Liver (tissue), 9 donors: ENCODE results near the gene SMPDL3A. TPM values are rescaled to one million over a fixed set of nuclear protein-coding genes. Genes with fewer than 3 reads are reported as not detected.
A peak's percentile ranks its signal among the peaks of the same experiment; 100 is the strongest.
"Not testable (repeated sequence)": the region's sequence is repeated elsewhere in the genome, so short reads cannot be mapped to it uniquely, and the experiment has no call there.

Experiments
- DNase-seq: peaks from one replicate; pipeline ENCODE4 v3.0.0-alpha.2; 2017; ENCODE audit warnings: low spot score
- H3K27ac ChIP-seq, 2 donors: one replicate each; pipeline ENCODE4 v1.7.0; 2013; ENCODE audit warnings: inconsistent platforms in 2 of 2, low read length in 2 of 2, control low read depth in 1 of 2, low read depth in 1 of 2, mild to moderate bottlenecking in 1 of 2
- H3K27me3 ChIP-seq, 4 donors: one replicate each; pipeline versions ENCODE4 v1.6.1 to v1.7.0; 2013; ENCODE audit warnings: low read length in 3 of 4, inconsistent platforms in 1 of 4, mild to moderate bottlenecking in 1 of 4, moderate library complexity in 1 of 4; ENCODE audit not compliant: control insufficient read depth in 4 of 4, insufficient read depth in 4 of 4
- H3K36me3 ChIP-seq, 4 donors: one replicate each; pipeline versions ENCODE4 v1.6.1 to v1.7.0; 2013; ENCODE audit warnings: low read length in 3 of 4, mild to moderate bottlenecking in 3 of 4, low read depth in 1 of 4, moderate library complexity in 1 of 4; ENCODE audit not compliant: control insufficient read depth in 4 of 4, insufficient read depth in 3 of 4
- H3K4me1 ChIP-seq, 4 donors: one replicate each; pipeline versions ENCODE4 v1.6.1 to v1.7.0; 2013; ENCODE audit warnings: low read length in 3 of 4, mild to moderate bottlenecking in 3 of 4, moderate library complexity in 1 of 4; ENCODE audit not compliant: control insufficient read depth in 4 of 4, insufficient read depth in 4 of 4
- H3K4me3 ChIP-seq, 3 donors: one replicate each; pipeline versions ENCODE4 v1.6.1 to v1.7.0; 2013; ENCODE audit warnings: low read length in 3 of 3, control low read depth in 1 of 3, low read depth in 1 of 3, mild to moderate bottlenecking in 1 of 3
- H3K9ac ChIP-seq, 2 donors: one replicate each; pipeline ENCODE4 v1.7.0; 2013; ENCODE audit warnings: low read length in 2 of 2, mild to moderate bottlenecking in 2 of 2, moderate library complexity in 2 of 2, control low read depth in 1 of 2, low read depth in 1 of 2
- H3K9me3 ChIP-seq, 4 donors: one replicate each; pipeline versions ENCODE4 v1.6.1 to v1.7.0; 2013; ENCODE audit warnings: low read length in 3 of 4; ENCODE audit not compliant: control insufficient read depth in 4 of 4
- FOXA1 ChIP-seq: IDR thresholded peaks from 2 replicates; pipeline ENCODE4 v1.6.1; 2016; ENCODE audit warnings: antibody characterized with exemption
- NR2F2 ChIP-seq: IDR thresholded peaks from 2 replicates; pipeline ENCODE4 v1.6.1; 2016; ENCODE audit warnings: antibody characterized with exemption
- RAD21 ChIP-seq, 2 donors: IDR thresholded peaks; 2 replicates each; pipeline ENCODE4 v1.6.1; 2016; ENCODE audit warnings: antibody characterized with exemption in 2 of 2, mild to moderate bottlenecking in 2 of 2
- SP1 ChIP-seq: IDR thresholded peaks from 2 replicates; pipeline ENCODE4 v1.6.1; 2018; ENCODE audit warnings: antibody characterized with exemption, mild to moderate bottlenecking
- TAF1 ChIP-seq: conservative IDR thresholded peaks from 2 replicates; pipeline ENCODE4 v1.6.1; 2016; ENCODE audit warnings: antibody characterized with exemption, mild to moderate bottlenecking
- ZBTB33 ChIP-seq: IDR thresholded peaks from 2 replicates; pipeline ENCODE4 v1.6.1; 2016; ENCODE audit warnings: antibody characterized with exemption
- WGBS: extraction: QIAGEN DNeasy Blood & Tissue Kit; methylation state at CpG from one replicate; pipeline ENCODE4 v1.1.7; 2013; 5-methylcytosine and 5-hydroxymethylcytosine counted together
- polyA plus RNA-seq, 2 donors: library from polyadenylated mRNA; stranded (reverse) in 1 of 2; unstranded in 1 of 2; fragments of 200-250 nt in 1 of 2; fragments of >200 nt in 1 of 2; fragmentation: Nextera tagmentation in 1 of 2; extraction: Ambion mirVana in 1 of 2; gene quantifications; one replicate each; pipeline versions ENCODE4 v1.2.1 to v1.2.3, GENCODE V29; 2013 to 2015
- total RNA-seq, 2 donors: library from RNA; depleted of rRNA; stranded (reverse); fragments of >200 nt; gene quantifications; one replicate each; pipeline ENCODE4 v1.2.3, GENCODE V29; 2014
- TF ChIP-seq, protein P1 (sequence below): fragments of 150-350 bp; IDR thresholded peaks from 2 replicates; pipeline ENCODE4 v1.5.1; 2017; ENCODE audit warnings: improper control_type of control experiment, low read depth, low read length; ENCODE audit not compliant: missing input control
- donor health status: healthy.
- donor health status: healthy.
- donor health status: healthy.
- donor health status: healthy.
- donor health status: healthy.

The SMPDL3A gene
- total and polyA plus RNA-seq, 4 donors: 17.3 to 61.4 (median 32.3) TPM

- H3K9me3 ChIP-seq, H3K4me3 ChIP-seq, DNase-seq, H3K27ac ChIP-seq, H3K9ac ChIP-seq, H3K4me1 ChIP-seq, H3K27me3 ChIP-seq, H3K36me3 ChIP-seq: not testable (repeated sequence)
- TF ChIP-seq RAD21 (IDR thresholded peaks at IDR 0.05): peak; percentile 69 to 70
- TF ChIP-seq, protein P1, sequence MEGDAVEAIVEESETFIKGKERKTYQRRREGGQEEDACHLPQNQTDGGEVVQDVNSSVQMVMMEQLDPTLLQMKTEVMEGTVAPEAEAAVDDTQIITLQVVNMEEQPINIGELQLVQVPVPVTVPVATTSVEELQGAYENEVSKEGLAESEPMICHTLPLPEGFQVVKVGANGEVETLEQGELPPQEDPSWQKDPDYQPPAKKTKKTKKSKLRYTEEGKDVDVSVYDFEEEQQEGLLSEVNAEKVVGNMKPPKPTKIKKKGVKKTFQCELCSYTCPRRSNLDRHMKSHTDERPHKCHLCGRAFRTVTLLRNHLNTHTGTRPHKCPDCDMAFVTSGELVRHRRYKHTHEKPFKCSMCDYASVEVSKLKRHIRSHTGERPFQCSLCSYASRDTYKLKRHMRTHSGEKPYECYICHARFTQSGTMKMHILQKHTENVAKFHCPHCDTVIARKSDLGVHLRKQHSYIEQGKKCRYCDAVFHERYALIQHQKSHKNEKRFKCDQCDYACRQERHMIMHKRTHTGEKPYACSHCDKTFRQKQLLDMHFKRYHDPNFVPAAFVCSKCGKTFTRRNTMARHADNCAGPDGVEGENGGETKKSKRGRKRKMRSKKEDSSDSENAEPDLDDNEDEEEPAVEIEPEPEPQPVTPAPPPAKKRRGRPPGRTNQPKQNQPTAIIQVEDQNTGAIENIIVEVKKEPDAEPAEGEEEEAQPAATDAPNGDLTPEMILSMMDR: peak; percentile 46
- WGBS: 25% methylated on average over 8 of the region's 8 CpGs
Measured at GRCh38 chr6:122744247-122744646, 44.8 kb upstream of the SMPDL3A start.

DNA sequence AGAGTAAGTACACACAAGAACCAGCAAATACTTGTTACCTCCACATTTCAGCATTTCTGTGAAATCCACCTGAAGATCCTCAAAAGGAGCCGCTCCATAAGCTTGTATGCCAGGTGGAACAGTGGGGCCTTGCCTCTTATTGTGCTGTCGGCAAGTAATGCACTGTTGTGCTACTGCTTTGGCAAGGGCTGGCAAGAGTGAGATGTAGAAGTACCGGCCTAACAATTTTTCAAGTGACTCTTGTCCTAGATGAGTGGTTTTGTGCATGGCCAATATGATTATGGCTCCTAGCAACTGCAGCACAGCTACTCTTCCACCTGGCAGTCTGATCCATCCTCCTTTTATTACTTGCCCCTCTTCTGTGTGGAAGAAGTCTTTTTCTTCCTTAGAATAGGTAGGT lies 44.2 kb upstream of the SMPDL3A start:
- H3K4me1 ChIP-seq, H3K9ac ChIP-seq, H3K27ac ChIP-seq, H3K4me3 ChIP-seq, H3K9me3 ChIP-seq, H3K36me3 ChIP-seq, H3K27me3 ChIP-seq, DNase-seq: not testable (repeated sequence)
- WGBS: 91% methylated on average over 3 of the region's 3 CpGs

DNA sequence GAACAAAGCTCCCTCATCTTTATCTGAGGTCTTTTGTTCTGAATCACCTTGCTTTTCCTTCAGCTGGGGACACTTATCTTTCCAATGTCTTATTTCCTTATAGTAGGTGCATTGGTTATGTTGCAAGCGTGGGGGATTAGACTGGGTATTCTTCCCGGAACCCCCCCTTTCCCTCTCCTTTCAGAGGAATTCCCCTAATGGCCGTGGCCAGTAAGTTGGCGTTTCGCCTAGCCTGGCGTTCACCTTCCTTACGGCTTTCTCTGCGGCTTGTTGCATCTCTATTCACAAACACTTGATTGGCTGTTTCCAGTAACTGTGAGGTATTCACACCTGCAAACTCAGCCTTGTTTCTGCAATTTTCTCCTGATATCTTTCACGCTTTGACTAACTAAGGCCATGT lies 42.4 kb upstream of the SMPDL3A start:
- no peaks in the 10 kb centered on the region for H3K4me1 ChIP-seq
- no peak overlapping the region for H3K27ac ChIP-seq
- H3K36me3 ChIP-seq: no peaks in the 10 kb centered on the region
- H3K27me3 ChIP-seq: no peaks in the 10 kb centered on the region
- H3K9me3 ChIP-seq: no peaks in the 10 kb centered on the region
- H3K9ac ChIP-seq: no peak overlapping the region
- H3K4me3 ChIP-seq: no peak overlapping the region
- WGBS: 90% methylated on average over 9 of the region's 9 CpGs
- DNase-seq: no peak
- TF ChIP-seq TAF1: no peak
- TF ChIP-seq SP1: no peak
- no peak for TF ChIP-seq NR2F2
- TF ChIP-seq FOXA1: no peak
- no peak for TF ChIP-seq RAD21 (IDR thresholded peaks at IDR 0.05)
- no peak for TF ChIP-seq ZBTB33

- H3K9me3 ChIP-seq: no peaks in the 10 kb centered on the region
- no peaks in the 10 kb centered on the region for H3K27me3 ChIP-seq
- H3K4me3 ChIP-seq: no peak overlapping the region
- H3K4me1 ChIP-seq: peaks cover 0 to 5% (median under 1%) of the 10 kb centered on the region in 4 donors
- no peaks in the 10 kb centered on the region for H3K36me3 ChIP-seq
- H3K9ac ChIP-seq: no peak overlapping the region
- no peak overlapping the region for H3K27ac ChIP-seq
- DNase-seq: no peak
- 90% methylated on average over 10 of the region's 10 CpGs for WGBS
- TF ChIP-seq, protein P1: no peak
Measured at GRCh38 chr6:122747573-122747972, 41.5 kb upstream of the SMPDL3A start.

GRCh38 chr6:122748945-122749344 lies 40.1 kb upstream of the SMPDL3A start:
- WGBS: 80% methylated on average over 5 of the region's 5 CpGs
- H3K9me3 ChIP-seq, H3K4me3 ChIP-seq, H3K27ac ChIP-seq, H3K36me3 ChIP-seq, H3K9ac ChIP-seq, DNase-seq, H3K27me3 ChIP-seq: not testable (repeated sequence)
- peaks cover 0 to 11% (median 3%) of the 10 kb centered on the region in 4 donors for H3K4me1 ChIP-seq
